ENCODE measurements around the gene COX19. TPM values are rescaled to one million over a fixed set of nuclear protein-coding genes. Genes with fewer than 3 reads are reported as not detected.

Gene COX19
- total RNA-seq, 1 experiment from 2014 or later, result 12.3 TPM

DNA sequence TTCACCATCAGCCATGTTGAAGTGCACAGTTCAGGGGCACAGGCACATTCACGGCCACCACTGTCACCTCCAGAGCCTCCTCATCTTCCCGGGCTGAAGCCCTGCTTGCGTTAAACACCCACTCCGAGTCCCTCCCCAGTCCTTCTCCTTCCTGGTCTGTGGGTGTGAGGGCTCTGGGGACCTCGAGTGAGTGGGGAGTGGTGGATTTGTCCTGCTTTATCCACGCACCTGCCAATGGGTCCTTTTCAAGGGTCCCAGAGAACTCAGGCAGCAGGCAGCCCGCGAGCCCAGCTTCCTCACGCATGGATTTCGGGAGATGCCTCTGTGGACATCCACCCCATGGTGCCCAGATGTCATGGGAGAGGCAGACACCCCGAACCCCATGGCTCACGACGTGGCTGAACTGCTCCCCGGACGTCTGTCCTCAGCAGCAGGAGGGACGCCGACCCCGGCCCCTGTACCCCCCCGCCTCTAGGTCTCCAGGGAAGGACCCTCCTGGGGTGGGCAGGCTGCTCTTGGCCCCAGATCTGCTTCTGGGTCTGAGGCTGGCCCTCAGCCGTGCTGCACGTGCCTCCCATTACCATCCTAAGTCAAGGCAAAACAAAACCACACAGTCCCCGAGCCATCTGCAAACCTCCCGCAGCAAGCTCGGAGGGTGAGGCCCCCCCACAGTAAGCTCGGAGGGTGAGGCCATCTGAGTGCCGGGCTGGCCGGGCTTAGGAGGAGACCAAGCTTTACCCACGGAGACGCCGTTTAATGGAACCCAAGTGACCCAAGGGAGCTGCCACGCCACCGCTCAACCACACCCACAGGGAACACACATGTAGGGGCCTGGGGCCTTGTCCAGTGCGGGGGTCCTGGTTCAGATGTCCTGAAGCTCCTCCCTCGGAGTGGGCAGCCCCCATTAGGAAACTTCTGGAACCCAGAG lies 16.6 kb upstream of the COX19 start:
- H3K4me1 Mint-ChIP-seq, result peaks cover 0 to 2% of the 10 kb centered on the region in 2 experiments; a peak in 2 of 4 replicates

More for the DNA sequence above, 16.6 kb upstream of the COX19 start:
- Histone ChIP-seq H3K4me1 (ENCODE audit: insufficient read depth, low read length) (no peaks in the 10 kb centered on the region), H4K91ac (ENCODE audit: insufficient read length, low read depth, low read length) (no peak overlapping the region), H3K27me3 (ENCODE audit: insufficient read depth, low read length) (no peaks in the 10 kb centered on the region), H2BK20ac (ENCODE audit: low read depth, low read length, poor library complexity, severe bottlenecking) (no peak overlapping the region), H3K27ac (ENCODE audit: insufficient read length, low read depth, low read length) (no peak overlapping the region), H4K20me1 (ENCODE audit: control insufficient read depth, insufficient read depth, insufficient read length) (no peaks in the 10 kb centered on the region), H4K8ac (replicated peaks; ENCODE audit: insufficient read length, low read depth, low read length) (no peak overlapping the region), H3K23ac (ENCODE audit: insufficient read length, low read depth, low read length) (no peak overlapping the region), H3K23me2 (ENCODE audit: insufficient read length, low read depth, low read length, poor library complexity, severe bottlenecking) (no peaks in the 10 kb centered on the region), H3K18ac (ENCODE audit: insufficient read length, low read depth, low read length) (no peak overlapping the region), H2AK5ac (ENCODE audit: insufficient read length, low read length) (no peak overlapping the region), H3K79me1 (ENCODE audit: insufficient read depth, low read depth, low read length, poor library complexity, severe bottlenecking) (no peaks in the 10 kb centered on the region), H3K14ac (ENCODE audit: insufficient read depth, low read length) (no peak overlapping the region), H3K9ac (ENCODE audit: extremely low read depth, insufficient read length, low read length) (no peak overlapping the region), H3K9me3 (ENCODE audit: control insufficient read depth, low read depth, low read length) (no peaks in the 10 kb centered on the region), H4K5ac (ENCODE audit: insufficient read length, low read depth, low read length) (no peak overlapping the region), H3K4ac (ENCODE audit: low read depth, low read length) (no peak overlapping the region), H3K79me2 (ENCODE audit: insufficient read depth, low read length) (no peaks in the 10 kb centered on the region), H2BK15ac (ENCODE audit: low read depth, low read length) (no peak overlapping the region), H3T11ph (ENCODE audit: low read length) (no peak overlapping the region), H2BK12ac (ENCODE audit: insufficient read length, low read depth, low read length) (no peak overlapping the region), H2BK5ac (ENCODE audit: insufficient read length, low read length) (no peak overlapping the region), H2BK120ac (ENCODE audit: low read depth, low read length, poor library complexity, severe bottlenecking) (no peak overlapping the region), H2AFZ (ENCODE audit: low read length) (no peak overlapping the region), H3K56ac (ENCODE audit: insufficient read length, low read depth, low read length) (no peak overlapping the region), H3K4me2 (ENCODE audit: insufficient read depth, insufficient read length, low read length) (no peak overlapping the region)
- Mint-ChIP-seq H3K27me3 (ENCODE audit: low read depth) (no peaks in the 10 kb centered on the region; the same call in 1 of the 2 replicates), H3K4me3 (no peak overlapping the region), H3K36me3 (ENCODE audit: insufficient read depth in 1 of 3, low read depth in 3 of 3) (no peaks in the 10 kb centered on the region; a peak in 1 of 7 replicates), H3K27ac (no peak overlapping the region; a peak in 2 of 7 replicates), H3K9me3 (no peaks in the 10 kb centered on the region)
- WGBS (ENCODE audit: extremely low coverage, insufficient read length, low lambda C conversion rate), result no CpG with 5 or more reads among the region's 34 CpGs
- DNase-seq, result no peak
- TF ChIP-seq, protein P1, sequence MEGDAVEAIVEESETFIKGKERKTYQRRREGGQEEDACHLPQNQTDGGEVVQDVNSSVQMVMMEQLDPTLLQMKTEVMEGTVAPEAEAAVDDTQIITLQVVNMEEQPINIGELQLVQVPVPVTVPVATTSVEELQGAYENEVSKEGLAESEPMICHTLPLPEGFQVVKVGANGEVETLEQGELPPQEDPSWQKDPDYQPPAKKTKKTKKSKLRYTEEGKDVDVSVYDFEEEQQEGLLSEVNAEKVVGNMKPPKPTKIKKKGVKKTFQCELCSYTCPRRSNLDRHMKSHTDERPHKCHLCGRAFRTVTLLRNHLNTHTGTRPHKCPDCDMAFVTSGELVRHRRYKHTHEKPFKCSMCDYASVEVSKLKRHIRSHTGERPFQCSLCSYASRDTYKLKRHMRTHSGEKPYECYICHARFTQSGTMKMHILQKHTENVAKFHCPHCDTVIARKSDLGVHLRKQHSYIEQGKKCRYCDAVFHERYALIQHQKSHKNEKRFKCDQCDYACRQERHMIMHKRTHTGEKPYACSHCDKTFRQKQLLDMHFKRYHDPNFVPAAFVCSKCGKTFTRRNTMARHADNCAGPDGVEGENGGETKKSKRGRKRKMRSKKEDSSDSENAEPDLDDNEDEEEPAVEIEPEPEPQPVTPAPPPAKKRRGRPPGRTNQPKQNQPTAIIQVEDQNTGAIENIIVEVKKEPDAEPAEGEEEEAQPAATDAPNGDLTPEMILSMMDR (conservative IDR thresholded peaks at IDR 0.05), result no peak

All from H9 (cell line).